K562 (cell line): ENCODE data around the gene WNT3. TPM values are rescaled to one million over a fixed set of nuclear protein-coding genes. Genes with fewer than 3 reads are reported as not detected.

ENCODE experiments used
- ATAC-seq: fragments of 200-7000 bp; cut with Tn5 transposase; 3 replicates; pipeline ENCODE4 v1.9.1; 2020; ENCODE audit warnings: moderate library complexity
- BruUV-seq: library from RNA; stranded (reverse); fragments of 400-500 nt; replicated peaks from 2 replicates; lab custom pipeline; 2021; lab: Mats Ljungman, UMichigan
- CTCF ChIA-PET: fragments of 300-600 bp; formaldehyde crosslinking; extraction: SDS; loops from one replicate; lab custom pipeline; 2021; ENCODE audit warnings: low intra/inter-chr PET ratio; lab: Yijun Ruan, JAX
- POLR2A ChIA-PET: fragments of 300-600, 350-650 bp; sonication (Branson Sonifier 250); formaldehyde crosslinking; extraction: SDS; loops from one replicate; lab custom pipeline; 2021; ENCODE audit warnings: antibody characterized with exemption, inconsistent platforms; lab: Yijun Ruan, JAX
- DNase-seq, 4 experiments: peaks; one replicate each; pipeline versions ENCODE4 v3.0.0 to v3.0.0-alpha.2; 2011 to 2018; ENCODE audit warnings: low spot score in 3 of 4, mixed read lengths in 3 of 4; ENCODE audit errors: extremely low read depth in 1 of 4
- FAIRE-seq: peaks from 2 replicates; lab custom pipeline; 2011; peaks lifted over from hg19 to GRCh38; lab: Jason Lieb, UNC
- H2AFZ ChIP-seq: 2 replicates; pipeline ENCODE4 v1.6.0; 2011; ENCODE audit warnings: low read depth, low read length, control low read depth, inconsistent platforms
- H3K27ac ChIP-seq: fragments of 200-600 bp; 3 replicates; pipeline ENCODE4 v1.8.0; 2011; ENCODE audit warnings: low read depth, mild to moderate bottlenecking, control low read depth, inconsistent platforms, low read length, moderate library complexity, mixed read lengths; ENCODE audit errors: extremely low read depth
- H3K27me3 ChIP-seq, 2 experiments: fragments of 300-600 bp in 1 of 2; 2 replicates in 1 of 2; 3 replicates in 1 of 2; pipeline versions ENCODE4 v1.6.0 to v1.8.0; 2011; ENCODE audit warnings: inconsistent platforms in 2 of 2, low read length in 2 of 2, mild to moderate bottlenecking in 1 of 2, mixed read lengths in 1 of 2, moderate library complexity in 1 of 2; ENCODE audit not compliant: control insufficient read depth in 2 of 2, insufficient read depth in 2 of 2
- H3K36me3 ChIP-seq: fragments of 300-600 bp; 3 replicates; pipeline ENCODE4 v1.8.0; 2011; ENCODE audit warnings: mild to moderate bottlenecking, low read length, inconsistent platforms; ENCODE audit not compliant: control insufficient read depth, insufficient read depth
- H3K4me1 ChIP-seq, 2 experiments: fragments of 200-600 bp in 1 of 2; replicated peaks in 1 of 2; 2 replicates in 1 of 2; 3 replicates in 1 of 2; pipeline versions ENCODE4 v1.5.1 to v1.8.0; 2011; ENCODE audit warnings: inconsistent platforms in 2 of 2, low read length in 2 of 2, mild to moderate bottlenecking in 1 of 2, mixed read lengths in 1 of 2, moderate library complexity in 1 of 2; ENCODE audit not compliant: control insufficient read depth in 2 of 2, insufficient read depth in 2 of 2
- H3K4me2 ChIP-seq: 2 replicates; pipeline ENCODE4 v1.6.1; 2011; ENCODE audit warnings: low read length, control low read depth, inconsistent platforms, mixed read lengths; ENCODE audit not compliant: insufficient read depth
- H3K4me3 ChIP-seq: fragments of 200-600 bp; sonication (generic), shearing (Covaris generic); 2 replicates; pipeline ENCODE4 v1.5.1; 2016; ENCODE audit warnings: control low read depth, inconsistent platforms
- H3K79me2 ChIP-seq: fragments of 200-600 bp; 3 replicates; pipeline ENCODE4 v1.8.0; 2011; ENCODE audit warnings: low read length, inconsistent platforms; ENCODE audit not compliant: control insufficient read depth, insufficient read depth
- H3K9ac ChIP-seq, 2 experiments: 2 replicates each; pipeline versions ENCODE4 v1.6.0 to v1.6.1; 2011; ENCODE audit warnings: low read depth in 2 of 2, low read length in 2 of 2, control low read depth in 1 of 2, inconsistent platforms in 1 of 2, mild to moderate bottlenecking in 1 of 2, mixed read lengths in 1 of 2; ENCODE audit not compliant: insufficient read depth in 1 of 2
- H3K9me1 ChIP-seq: one replicate; pipeline ENCODE4 v1.6.0; 2011; ENCODE audit warnings: inconsistent platforms, mild to moderate bottlenecking, low read length, moderate library complexity; ENCODE audit not compliant: control insufficient read depth, insufficient read depth
- H3K9me3 ChIP-seq: replicated peaks from 2 replicates; pipeline ENCODE4 v1.5.1; 2011; ENCODE audit warnings: low read depth, low read length, inconsistent platforms; ENCODE audit not compliant: control insufficient read depth, insufficient read depth
- H4K20me1 ChIP-seq: replicated peaks from 2 replicates; pipeline ENCODE4 v1.6.1; 2011; ENCODE audit warnings: low read length, inconsistent platforms, mixed read lengths; ENCODE audit not compliant: control insufficient read depth, insufficient read depth
- ARID1B ChIP-seq: fragments of 450-650 bp; IDR thresholded peaks from 2 replicates; pipeline ENCODE4 v1.6.1; 2016; ENCODE audit warnings: antibody characterized with exemption, mild to moderate bottlenecking, inconsistent platforms
- ARID2 ChIP-seq: fragments of 450-650 bp; IDR thresholded peaks from 2 replicates; pipeline ENCODE4 v1.6.1; 2017; ENCODE audit warnings: antibody characterized with exemption, mild to moderate bottlenecking
- PCBP1 ChIP-seq: fragments of 200-400 bp; formaldehyde crosslinking; IDR thresholded peaks from 2 replicates; pipeline ENCODE4 v1.6.1; 2018; ENCODE audit warnings: mild to moderate bottlenecking, low read depth, low read length; ENCODE audit not compliant: poor library complexity, severe bottlenecking
- RAD21 ChIP-seq, 2 experiments: fragments of 250-450 bp in 1 of 2; fragments of 450-650 bp in 1 of 2; sonication (Bioruptor Pico) in 1 of 2; formaldehyde crosslinking in 1 of 2; IDR thresholded peaks in 1 of 2; conservative IDR thresholded peaks in 1 of 2; 2 replicates each; pipeline versions ENCODE4 v1.4.0 to v1.8.0; 2020 to 2022; ENCODE audit warnings: mild to moderate bottlenecking in 2 of 2, moderate library complexity in 1 of 2
- SIN3A ChIP-seq, 2 experiments: fragments of 150-350 bp in 1 of 2; IDR thresholded peaks; 2 replicates each; pipeline ENCODE4 v1.6.1; 2011 to 2016; ENCODE audit warnings: borderline replicate concordance in 2 of 2, low read depth in 2 of 2, low read length in 2 of 2, mild to moderate bottlenecking in 2 of 2, moderate library complexity in 2 of 2; ENCODE audit not compliant: control insufficient read depth in 1 of 2
- SIRT6 ChIP-seq: IDR thresholded peaks from one replicate; pipeline ENCODE4 v1.6.1; 2012; ENCODE audit warnings: low read depth, mild to moderate bottlenecking, control low read depth, inconsistent platforms, low read length, moderate library complexity
- TAF9B ChIP-seq: fragments of 450-650 bp; IDR thresholded peaks from 2 replicates; pipeline ENCODE4 v1.6.1; 2018; ENCODE audit warnings: mild to moderate bottlenecking; ENCODE audit not compliant: partially characterized antibody
- U2AF2 ChIP-seq: fragments of 200-400 bp; formaldehyde crosslinking; optimal IDR thresholded peaks from 2 replicates; pipeline ENCODE3; 2017; ENCODE audit warnings: low read depth, mild to moderate bottlenecking, low read length
- ZNF124 ChIP-seq: sonication (generic); formaldehyde crosslinking; IDR thresholded peaks from 2 replicates; pipeline ENCODE4 v1.8.1; 2022; ENCODE audit warnings: missing genetic modification reagents
- ZNF324 ChIP-seq: fragments of 250-450 bp; sonication (Bioruptor Pico); IDR thresholded peaks from 2 replicates; pipeline ENCODE4 v1.4.0; 2020; ENCODE audit warnings: mild to moderate bottlenecking
- ZNF408 ChIP-seq: fragments of 250-450 bp; sonication (Bioruptor Pico); IDR thresholded peaks from 2 replicates; pipeline ENCODE4 v1.4.0; 2020; ENCODE audit warnings: low read depth, mild to moderate bottlenecking, moderate library complexity
- WGBS: fragments of 100-300 bp; shearing (Covaris generic); methylation state at CpG from one replicate; pipeline ENCODE4 v1.1.6; 2016; ENCODE audit warnings: low coverage, mixed read lengths; ENCODE audit not compliant: insufficient coverage; ENCODE audit errors: missing lambda C conversion rate; 5-methylcytosine and 5-hydroxymethylcytosine counted together
- in situ Hi-C: fragments of 300-500 bp; cut with MboI; formaldehyde crosslinking; loops from 4 replicates; pipeline ENCODE4 v1.15.0; 2018; ENCODE audit warnings: inconsistent platforms, mixed read lengths
- intact Hi-C: fragments of 100-400 bp; cut with micrococcal nuclease; formaldehyde crosslinking; loops from 2 replicates; pipeline ENCODE4 v1.14.2; 2022
- polyA plus RNA-seq, 8 experiments: library from polyadenylated mRNA; depleted of rRNA in 4 of 8; stranded (reverse) in 5 of 8; unstranded in 3 of 8; fragments of >200 nt; fragmentation: Nextera tagmentation in 2 of 8; fragmentation: Illumina TruSeq in 1 of 8; extraction: Ambion mirVana in 2 of 8; extraction: Trizol in 1 of 8; gene quantifications; 2 replicates each; pipeline versions ENCODE4 v1.2.1 to v1.2.3, GENCODE V29; 2011 to 2014; ENCODE audit warnings: inconsistent platforms in 1 of 8, missing spikeins in 1 of 8
- total RNA-seq, 7 experiments: library from RNA; depleted of rRNA in 6 of 7; stranded (reverse); fragments of >200 nt in 6 of 7; fragmentation: Illumina TruSeq in 2 of 7; extraction: Trizol in 2 of 7; gene quantifications; 2 replicates each; pipeline versions ENCODE4 v1.2.1 to v1.2.3, GENCODE V29; 2011 to 2021; ENCODE audit warnings: low replicate concordance in 1 of 7
- TF ChIP-seq, protein P1 (sequence below): sonication (generic); formaldehyde crosslinking; IDR thresholded peaks from 2 replicates; pipeline ENCODE4 v1.8.0; 2022; ENCODE audit warnings: mild to moderate bottlenecking, missing genetic modification reagents

Gene WNT3
- total and polyA plus RNA-seq, 9 of the 15 experiments (the other 6 are each of a cell fraction or from before 2014, with no cell fraction given) = 1.5 to 6.1 (median 3.3) TPM

GRCh38 chr17:46857600-46857999 lies 39.1 kb upstream of the WNT3 start:
- no peaks in the 10 kb centered on the region for H3K36me3 ChIP-seq
- ChIA-PET CTCF (no interaction called here), POLR2A (no interaction called here)
- no peaks in the 10 kb centered on the region for H4K20me1 ChIP-seq
- no peak overlapping the region for H3K27ac ChIP-seq
- intact Hi-C loops = no loop called here
- no peak for DNase-seq
- no peaks in the 10 kb centered on the region for H3K79me2 ChIP-seq
- H2AFZ ChIP-seq = no peak overlapping the region
- no peak overlapping the region for H3K9ac ChIP-seq
- H3K4me2 ChIP-seq = no peak overlapping the region
- H3K27me3 ChIP-seq = peaks cover 0 to 1% of the 10 kb centered on the region in 2 experiments; a peak in 1 of 5 replicates
- no peak for FAIRE-seq
- no peak overlapping the region for H3K4me3 ChIP-seq
- TF ChIP-seq PCBP1 = no peak
- TF ChIP-seq ZNF324 = no peak
- TF ChIP-seq ARID2 = no peak
- TF ChIP-seq U2AF2 = no peak
- TF ChIP-seq ARID1B = no peak
- TF ChIP-seq RAD21 (CRISPR knock-in tag; conservative IDR thresholded peaks at IDR 0.05 in 1 of 2, IDR thresholded peaks at IDR 0.05 in 1 of 2) = no peak
- no peak for TF ChIP-seq TAF9B
- TF ChIP-seq, protein P1, sequence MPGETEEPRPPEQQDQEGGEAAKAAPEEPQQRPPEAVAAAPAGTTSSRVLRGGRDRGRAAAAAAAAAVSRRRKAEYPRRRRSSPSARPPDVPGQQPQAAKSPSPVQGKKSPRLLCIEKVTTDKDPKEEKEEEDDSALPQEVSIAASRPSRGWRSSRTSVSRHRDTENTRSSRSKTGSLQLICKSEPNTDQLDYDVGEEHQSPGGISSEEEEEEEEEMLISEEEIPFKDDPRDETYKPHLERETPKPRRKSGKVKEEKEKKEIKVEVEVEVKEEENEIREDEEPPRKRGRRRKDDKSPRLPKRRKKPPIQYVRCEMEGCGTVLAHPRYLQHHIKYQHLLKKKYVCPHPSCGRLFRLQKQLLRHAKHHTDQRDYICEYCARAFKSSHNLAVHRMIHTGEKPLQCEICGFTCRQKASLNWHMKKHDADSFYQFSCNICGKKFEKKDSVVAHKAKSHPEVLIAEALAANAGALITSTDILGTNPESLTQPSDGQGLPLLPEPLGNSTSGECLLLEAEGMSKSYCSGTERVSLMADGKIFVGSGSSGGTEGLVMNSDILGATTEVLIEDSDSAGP (CRISPR knock-in tag) = no peak
- TF ChIP-seq SIN3A (IDR thresholded peaks at IDR 0.05; ENCODE audit: borderline replicate concordance in 2 of 2, control insufficient read depth in 1 of 2, low read depth in 2 of 2, low read length in 2 of 2) = no peak
- TF ChIP-seq ZNF408 (CRISPR knock-in tag) = no peak
- TF ChIP-seq SIRT6 = no peak
- no peak for TF ChIP-seq ZNF124
- TF ChIP-seq, all 486 proteins: peak for 0
- H3K4me1 ChIP-seq = peaks cover 4 to 5% of the 10 kb centered on the region in 2 experiments; a peak in 2 of 5 replicates
- 17% methylated on average over 1 of the region's 1 CpG for WGBS
- no peaks in the 10 kb centered on the region for H3K9me1 ChIP-seq
- H3K9me3 ChIP-seq = no peaks in the 10 kb centered on the region
- in situ Hi-C loops = no loop called here
- BruUV-seq = no TSS peak
- no peak for ATAC-seq
